ENCODE measurements around the gene CELF4.
A peak's percentile ranks its signal among the peaks of the same experiment; 100 is the strongest.

The CELF4 gene

DNA sequence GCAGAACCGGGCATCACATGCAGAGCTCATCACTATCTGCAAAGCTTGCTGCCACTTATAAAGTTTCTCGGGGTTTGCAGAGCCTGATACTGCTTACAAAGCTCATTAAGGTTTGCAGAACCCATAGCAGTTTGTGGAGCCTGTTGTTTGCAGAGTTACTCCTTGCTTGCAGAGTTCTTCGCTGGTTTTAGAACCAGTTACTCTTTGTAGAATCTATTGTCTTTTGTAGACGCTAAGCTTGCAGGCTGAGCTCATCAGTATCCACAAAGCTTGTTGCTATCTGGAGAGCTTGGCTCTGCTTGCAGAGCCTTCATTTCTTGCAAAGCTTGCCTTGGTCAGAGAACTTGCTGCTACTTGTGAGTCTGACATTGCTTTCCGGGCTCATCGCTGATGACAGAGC is 106.9 kb downstream of the CELF4 start:
- DNase-seq, result no peak

DNA sequence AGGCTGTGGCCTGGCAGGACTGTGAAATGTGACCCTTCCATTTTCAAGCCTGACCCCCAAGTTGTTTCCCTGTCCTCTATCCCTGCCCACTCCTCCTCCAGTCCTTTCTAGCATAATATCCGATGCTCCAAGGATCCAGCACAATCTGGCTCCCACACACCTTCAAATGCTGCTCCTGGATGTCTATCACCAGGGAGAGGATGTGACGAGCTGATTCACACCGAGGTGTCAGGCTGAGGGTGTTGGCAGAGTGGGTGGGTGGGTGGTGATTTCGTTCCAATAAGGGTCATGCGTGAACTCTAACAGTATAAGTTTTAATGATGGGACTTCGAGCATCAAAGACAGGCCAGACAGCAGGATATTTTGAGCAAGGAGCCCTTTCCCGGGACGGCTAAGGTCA is 107.8 kb downstream of the CELF4 start:
- DNase-seq, result no peak

DNA sequence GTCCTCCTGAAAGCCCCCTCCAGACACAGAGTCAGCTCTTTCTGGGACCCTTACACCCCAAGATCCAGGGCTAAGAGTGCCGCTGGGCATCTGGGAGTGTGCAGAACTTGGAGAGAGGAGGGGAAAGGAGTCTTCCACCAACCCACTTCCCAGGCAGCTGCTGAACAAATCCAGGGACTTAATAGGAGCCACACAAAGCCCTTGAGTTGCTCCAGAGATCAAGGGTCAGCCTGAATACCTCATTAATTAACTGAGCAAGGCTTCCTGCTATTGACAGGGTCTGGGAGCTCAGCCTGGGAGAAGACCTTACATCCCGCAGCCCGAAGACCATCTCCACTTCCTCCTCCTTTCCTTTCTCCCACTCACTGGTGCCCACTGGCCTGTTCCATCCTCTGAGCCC is 108.3 kb downstream of the CELF4 start:
- no peak for DNase-seq

DNA sequence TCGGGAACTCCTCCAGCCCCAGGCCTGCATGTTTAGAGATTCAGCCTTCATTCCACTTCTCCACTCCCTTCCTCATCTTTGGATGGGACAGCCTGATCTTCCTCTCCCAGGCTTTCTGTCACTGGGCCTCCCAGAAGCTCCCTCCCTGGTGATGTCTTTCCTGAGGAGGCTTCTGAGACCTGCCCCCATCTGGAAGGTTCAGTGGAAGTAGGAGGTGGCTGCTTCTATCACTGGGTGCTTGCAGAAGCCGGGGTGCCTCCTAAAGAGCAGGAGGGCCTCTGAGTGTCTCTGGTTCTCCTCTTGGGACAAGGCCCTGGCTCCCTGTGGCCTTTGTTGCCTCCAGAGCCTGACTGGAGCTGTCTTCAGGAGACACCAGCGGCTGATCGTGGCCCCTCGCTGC is 108.7 kb downstream of the CELF4 start:
- no peak for DNase-seq

DNA sequence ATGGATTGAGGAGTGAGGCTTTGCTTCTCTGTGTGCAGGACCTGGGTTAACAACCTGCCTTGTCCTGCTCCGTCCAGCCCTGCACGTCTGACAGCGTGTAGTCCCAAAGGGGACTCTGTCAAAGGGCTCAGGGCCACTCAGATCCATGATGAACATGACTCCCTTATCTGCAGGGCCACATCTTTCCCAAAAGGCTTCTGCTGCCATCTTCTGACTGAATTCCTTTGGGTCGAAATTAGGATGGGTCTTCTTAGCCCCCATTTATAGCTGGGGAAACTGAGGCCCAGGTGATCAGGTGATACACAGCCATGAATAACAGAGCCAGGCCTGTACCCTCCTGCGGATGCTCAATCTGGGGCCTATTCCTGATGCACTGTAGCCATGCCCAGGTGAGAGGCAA is 109.2 kb downstream of the CELF4 start:
- no peak for DNase-seq

DNA sequence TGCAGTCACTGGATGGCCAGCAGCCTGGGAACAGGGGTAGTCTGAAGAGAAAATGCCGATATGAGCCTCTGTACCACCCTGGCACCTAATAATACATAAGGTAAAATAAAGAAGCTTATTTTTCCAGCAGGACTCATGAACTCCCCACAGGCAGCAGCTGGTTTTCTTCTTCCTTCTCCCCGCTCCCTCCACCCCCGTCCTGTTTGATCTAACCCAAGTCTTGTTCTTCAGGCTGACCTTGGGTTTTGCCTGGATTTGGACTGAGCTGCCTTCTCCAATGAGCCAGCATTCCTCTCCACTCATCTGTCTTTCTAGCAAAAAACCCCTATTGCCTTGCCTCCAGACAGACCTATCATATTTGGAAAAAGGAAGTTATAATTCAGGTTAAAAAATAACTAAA is 111.8 kb downstream of the CELF4 start:
- no peak for DNase-seq

DNA sequence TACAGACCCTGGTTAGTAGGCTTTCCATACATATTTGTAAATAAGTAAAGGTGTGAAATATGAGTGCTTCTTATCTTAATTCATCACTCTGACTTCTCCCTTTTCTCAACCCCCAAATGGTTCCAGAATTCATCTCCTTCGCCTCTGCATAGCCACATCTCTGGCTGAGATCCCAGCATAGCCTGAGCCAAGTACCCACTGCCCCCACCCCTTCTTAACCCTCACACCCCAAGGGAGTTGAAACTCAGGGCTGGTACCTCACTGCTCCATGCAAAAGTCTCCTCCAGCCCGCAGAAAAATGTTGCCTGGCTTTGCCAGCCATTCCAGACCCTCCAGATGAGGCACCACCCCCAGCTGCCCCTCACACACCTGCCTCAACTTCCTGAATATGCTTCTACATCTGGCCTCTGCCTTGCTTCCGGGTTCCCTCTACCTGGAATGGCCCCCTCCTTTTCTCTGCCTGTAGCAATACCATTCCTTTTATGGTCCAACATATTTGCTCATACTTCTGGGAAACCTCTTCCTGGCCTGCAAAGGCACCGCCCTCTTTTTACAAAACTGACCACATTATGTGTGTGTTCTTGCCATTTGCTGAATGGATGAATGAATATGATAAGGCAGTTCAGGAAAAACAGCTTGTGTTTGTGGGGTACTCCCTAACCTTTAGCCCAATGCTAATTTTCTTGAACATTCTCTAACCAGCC is 112.8 kb downstream of the CELF4 start:
- no peak for DNase-seq

DNA sequence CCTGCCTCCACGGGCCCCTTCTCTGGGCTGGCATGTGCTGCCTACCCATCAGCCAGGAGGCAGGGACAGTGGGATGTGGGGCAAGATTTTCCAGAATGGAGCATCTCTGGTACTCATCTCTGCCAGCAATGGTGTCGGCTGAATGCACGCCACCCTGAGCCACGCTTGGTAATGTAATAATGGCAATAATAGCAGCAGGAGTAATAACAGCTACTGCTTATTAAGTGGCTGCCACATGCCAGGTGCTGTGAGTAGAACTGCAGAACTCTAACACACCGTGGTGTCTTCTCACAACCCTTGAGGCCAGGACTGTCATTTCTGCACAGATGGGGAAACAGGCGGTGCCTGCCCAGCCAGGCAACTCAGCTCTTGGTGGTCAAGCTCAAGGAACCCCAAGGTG is 113.6 kb downstream of the CELF4 start:
- DNase-seq, result no peak

DNA sequence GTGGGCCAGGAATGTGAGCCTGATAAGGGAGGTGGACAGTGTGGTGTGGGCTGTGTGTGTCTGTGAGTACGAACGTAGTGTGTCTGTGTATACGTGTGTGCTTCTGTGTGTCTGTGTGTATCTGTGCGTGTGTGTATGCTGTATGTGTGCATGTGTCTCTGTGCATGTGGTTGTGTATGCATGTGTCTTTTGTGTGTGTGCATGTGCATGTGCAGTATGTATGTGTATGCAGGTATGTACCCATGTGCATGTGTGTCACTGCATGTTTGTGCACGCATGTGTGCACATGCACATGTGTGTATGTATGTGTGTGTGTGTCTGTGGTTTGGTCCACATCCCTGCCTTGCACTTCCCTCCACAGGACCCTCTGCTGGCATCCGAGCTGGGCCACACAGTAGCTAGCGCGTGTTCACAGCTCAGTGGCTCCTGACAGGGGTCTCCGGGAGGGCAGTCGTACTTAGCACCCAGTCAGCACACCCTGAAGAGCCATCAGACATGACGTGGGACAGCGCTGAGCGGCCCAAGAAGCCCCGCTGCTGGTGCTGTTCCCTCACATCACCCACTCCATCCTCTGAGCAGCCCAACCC is 114.3 kb downstream of the CELF4 start:
- DNase-seq, result no peak

DNA sequence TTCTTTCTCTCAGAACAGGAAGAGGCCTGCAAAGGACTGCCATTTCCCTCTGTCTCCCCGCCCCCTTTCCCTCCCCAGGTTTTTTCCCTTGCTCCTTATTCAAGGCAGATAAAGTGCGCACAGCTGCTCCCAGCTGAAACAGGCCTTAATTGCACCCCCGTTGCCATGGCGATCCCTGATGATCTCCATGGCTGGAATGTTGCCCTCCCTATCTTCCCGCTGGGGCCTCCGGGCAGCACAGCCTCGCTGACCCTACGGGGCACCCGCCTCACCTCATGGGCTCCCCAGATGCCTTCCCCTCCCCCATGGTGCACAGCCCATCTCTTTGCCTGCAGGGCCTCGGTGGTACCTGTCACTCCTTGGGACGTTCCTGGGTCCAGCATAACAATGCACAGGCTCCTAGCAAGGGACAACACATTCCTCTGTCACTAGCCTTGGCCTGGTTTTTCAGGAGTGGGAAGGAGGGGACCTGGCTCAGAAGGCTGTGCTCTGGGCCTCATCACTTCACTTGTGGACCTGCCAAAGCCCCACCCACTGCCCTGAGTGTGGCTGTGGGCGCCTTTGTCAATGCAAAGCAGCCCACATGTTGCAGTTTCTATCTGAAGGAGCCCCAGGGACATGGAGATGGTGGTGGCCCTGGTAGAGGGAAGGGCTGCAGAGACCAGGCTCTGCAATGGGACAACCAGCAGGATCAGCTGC is 115.0 kb downstream of the CELF4 start:
- DNase-seq, result peak; percentile 92

DNA sequence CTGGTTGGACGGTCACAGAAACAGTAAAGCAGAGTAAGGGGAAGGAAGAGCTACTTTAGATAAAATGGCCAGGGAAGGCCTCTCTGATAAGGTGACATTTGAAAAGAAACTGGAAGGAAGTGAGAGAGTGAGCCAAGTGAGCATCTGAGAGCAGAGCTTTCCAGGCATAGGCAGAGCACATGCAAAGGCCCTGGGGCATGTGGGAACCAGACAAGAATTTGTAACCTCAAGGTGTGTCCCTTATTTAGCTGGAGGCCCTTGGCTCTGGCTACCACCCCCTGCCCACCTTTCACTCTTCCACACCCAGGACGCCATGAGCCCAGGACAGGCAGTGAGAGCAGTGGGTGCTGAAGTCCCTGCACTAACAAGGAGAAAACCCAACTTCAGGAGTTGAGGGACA is 116.0 kb downstream of the CELF4 start:
- no peak for DNase-seq

DNA sequence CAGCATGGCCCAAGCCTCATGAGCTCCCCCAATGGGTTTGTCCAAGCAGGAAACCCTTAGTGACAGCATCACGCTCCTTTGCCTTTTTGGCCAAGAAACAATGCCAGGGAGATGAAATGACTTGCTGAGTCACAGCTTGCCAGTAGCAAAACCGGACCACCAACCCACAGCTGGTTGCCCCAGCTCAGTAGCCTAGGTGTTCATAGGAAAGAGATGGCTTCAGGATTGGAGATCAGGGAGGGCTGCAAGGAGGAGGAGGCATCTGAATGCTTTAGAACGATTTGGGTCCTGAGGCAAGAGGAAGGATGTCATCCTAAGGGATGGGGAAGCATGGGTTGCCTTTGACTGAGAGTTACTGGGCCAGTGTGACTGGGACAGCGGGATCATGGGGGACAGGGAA is 116.7 kb downstream of the CELF4 start:
- DNase-seq, result no peak

DNA sequence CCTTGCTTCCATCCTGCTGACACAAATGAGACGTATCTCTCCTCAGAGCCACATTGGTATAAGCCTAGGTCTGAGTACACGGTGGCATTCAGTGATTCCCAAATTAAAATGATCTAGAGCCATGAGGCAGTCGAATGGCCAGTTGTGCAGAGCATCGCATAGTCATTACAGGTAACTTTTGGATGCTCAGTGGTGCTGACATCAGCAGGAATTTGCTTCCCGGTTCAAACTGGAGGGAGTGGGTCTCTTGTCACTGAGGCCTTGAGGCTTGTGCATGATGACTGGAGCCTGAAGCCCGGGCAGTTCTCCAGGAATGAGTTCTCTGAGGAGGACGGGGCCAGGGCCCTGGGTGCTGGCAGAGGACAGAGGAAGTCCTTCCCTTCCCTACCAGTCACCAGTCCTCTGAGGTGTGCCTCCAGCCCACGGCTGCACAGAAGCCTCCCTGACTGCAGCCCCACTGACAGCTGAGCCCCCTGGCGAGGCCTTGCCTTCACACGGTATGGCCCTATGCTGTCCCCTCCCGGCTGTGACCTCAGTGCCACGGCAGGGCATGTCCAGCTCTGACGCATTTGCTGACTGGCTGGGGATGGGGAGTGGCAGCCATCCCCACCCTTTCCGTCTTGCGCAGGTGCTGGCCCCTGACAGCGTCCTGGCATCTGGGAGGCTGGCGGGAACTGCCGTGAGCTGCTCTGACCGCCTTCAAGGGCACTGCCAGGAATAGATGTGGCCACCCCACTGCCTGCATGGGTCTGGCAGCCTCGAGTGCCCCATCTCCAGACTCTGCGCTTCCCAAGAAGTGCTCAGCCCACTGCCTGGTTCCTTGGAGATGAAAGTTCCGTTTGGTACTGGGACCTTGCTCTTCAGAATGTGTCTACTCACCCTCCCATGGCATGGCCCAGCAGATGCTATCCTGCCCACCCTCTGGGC is 117.4 kb downstream of the CELF4 start:
- DNase-seq, result no peak

DNA sequence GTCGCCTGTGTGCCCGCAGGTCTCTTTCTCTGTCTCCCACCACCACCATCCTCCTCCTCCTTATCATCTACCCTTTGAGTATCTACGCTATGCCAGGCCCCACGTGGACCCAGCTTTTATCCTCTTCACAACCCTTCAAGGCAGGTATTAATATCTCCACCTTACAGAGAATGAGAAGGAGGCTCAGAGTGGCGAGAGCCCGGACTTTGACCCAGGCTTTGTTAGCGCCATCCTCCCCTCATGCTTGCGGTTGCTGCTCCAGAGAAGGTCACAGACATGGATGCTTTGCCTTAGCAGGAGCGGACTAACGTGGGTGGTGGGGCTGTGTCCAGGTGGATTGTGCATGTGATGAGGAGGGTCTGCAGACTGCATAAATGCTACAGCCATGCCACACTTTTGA is 119.8 kb downstream of the CELF4 start:
- no peak for DNase-seq

DNA sequence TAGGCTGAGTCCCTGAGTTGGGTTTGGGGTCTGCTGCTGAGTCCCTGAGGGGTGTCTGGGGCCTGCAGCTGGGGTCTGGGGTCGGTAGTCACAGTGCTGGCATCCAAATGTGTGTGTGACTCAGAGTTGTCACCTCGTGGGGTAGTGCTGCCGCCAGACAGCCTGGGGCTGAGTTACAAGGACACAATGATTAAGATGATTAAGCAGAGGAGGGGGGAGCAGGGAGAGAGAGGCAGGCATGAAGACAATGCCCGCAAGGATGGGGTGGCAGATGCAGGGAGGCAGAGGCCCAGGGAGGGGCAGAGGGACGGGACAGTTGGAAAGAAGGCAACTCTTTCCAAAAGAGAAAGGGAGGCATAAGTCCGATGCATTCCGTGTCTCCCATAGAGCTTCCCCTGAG is 120.2 kb downstream of the CELF4 start:
- peak; percentile 81 for DNase-seq

DNA sequence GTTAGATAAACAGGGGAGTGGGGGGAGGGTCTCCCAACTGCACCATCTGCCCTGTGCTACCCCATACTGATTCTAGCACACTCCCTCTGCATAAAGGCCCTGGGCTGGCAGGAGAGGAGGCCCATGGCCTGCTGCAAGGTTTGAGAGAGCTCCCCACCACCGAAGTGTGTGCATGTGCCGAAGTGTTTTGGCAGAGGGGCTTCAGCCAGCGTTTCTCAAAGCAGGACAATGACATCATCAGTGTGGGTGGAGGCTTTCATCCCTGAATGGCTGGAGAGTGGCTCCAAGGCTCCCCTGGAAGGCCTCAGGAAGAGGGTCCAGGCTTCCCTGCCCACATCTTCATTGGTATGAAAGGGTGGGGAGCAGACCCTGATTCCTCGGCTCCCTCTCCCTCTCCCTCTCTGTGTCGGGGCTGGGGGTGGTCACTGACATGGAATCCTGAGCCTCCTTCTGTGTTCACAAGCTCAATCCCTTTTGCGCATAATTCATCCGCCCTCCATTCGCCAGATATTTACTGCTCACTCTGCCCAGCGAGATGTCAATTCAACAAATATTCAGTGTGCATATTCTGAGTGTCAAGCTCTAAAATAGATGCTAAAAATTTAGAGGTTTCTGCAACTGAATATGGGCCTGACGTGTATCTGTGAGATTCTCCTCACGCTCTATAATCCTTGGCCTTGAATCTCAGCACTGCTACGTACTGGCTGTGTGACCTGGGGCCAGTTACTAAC is 122.1 kb downstream of the CELF4 start:
- DNase-seq, result no peak

DNA sequence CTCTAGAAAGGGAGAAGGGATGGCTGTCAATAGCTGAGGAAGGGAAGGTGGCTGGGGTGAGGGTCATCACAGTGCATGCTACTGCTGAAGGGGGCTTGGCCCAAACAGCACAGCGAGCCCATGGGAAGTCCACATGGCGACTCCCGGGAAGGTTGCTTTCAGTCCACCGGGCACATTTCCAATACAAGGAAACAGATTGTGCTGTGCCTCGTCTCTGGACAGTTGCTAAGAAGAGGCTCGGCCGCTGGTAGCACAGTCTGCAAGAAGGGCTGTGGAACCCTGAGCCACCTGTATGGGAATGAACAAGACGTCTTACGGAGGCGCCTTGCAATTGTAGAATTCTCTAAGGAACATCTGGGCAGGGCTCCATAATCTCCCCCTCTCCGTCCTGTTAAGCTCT is 123.1 kb downstream of the CELF4 start:
- no peak for DNase-seq

DNA sequence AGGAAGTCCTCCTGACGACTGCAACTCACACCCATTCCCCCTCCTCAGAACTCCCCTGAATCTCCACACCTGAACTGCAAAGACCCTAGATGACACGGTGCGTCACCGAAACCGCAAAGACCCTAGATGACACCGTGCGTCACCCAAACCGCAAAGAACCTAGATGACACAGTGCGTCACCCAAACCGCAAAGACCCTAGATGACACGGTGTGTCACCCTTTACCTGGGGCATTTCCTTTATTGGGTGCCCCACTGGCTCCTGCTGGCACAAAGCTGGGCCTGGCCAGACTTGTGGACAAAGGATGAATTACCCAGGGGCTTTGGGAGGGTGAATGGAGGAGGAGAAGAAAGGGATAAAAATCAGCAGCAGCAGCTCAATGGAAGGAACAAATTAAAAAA is 123.8 kb downstream of the CELF4 start:
- DNase-seq, result no peak

DNA sequence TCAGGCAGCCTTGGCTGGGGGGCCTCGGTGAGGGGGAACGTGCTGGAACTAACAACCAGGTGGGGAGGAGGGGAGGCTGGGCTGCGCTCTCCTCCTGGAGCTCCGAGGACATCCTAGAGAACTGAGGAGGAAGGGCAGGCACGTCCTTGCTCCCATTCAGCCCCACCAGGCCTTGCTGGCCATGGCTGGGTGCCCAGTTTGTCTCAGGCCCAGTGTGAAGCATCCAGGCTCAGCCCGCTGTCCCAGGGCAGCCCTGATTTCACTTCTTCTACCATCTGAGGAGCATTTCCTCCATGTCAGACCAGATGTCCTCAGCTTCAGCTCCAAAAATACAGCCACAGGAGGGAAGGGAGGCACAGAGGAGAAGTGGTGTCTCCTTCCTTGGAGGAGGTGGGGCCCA is 125.4 kb downstream of the CELF4 start:
- no peak for DNase-seq

DNA sequence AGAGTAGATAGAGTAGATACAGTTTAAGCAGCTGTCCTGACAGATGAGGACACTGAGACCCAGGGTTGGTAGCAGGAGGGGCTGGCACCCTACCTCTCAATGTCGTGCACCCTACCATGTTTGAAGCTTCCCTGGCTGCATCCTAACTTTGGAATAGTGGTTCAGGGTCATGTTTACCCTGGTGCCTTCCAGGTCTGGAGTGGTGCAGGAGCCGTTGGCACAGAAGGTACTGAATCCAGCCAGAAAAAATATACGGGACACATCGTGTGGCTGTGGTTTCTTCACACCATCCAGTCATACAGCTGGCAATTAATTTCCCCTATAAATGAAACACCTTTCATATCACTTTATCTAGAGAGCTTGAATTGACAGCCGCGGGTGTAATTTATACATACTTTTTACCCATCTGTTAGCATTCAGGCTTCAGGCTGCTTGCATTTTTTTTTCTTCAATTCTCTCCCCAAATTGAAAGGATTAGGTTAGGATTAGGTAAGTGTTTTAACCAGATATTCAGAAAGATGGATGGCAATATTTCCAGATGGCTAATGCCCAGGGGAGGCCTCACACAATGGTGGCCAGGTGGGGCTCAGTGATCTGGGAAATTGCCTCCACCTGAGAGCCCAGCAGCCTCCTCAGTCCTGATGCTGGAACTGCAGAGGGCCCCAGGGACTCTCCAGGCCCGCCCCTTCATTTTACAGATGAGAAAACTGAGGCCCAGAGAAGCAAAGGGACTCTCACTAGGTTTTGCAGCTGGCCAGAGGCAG is 127.0 kb downstream of the CELF4 start:
- no peak for DNase-seq

DNA sequence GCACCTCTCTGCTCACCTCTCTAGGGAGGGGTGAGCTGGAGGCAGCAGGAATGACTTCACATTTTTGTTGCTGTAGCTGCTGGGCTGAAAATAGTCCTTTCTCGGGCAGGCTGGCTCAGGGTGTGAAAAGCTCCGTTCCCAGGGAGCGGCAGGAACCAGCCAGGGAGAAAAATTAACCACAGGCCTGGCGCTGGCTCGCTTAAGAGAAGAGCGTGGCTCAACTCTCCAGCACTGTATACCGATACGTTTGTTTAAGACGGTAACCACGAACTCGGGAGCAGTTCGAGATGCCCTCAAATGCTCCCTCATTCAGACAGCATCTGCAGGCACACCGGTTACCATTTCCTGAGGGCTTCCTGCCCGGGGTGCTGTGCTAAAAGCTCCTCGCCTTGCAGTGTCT is 129.6 kb downstream of the CELF4 start:
- no peak for DNase-seq

Data from islet precursor cell (in vitro differentiated cells).